C4-2B (cell line): ENCODE measurements around the gene PLCH2.

ENCODE experiments used
- H3K27ac ChIP-seq: fragments of 450-650 bp; 2 replicates; pipeline ENCODE4 v1.5.1; 2017
- CTCF ChIP-seq: fragments of 450-650 bp; conservative IDR thresholded peaks from 2 replicates; pipeline ENCODE4 v1.5.1; 2017; ENCODE audit warnings: mild to moderate bottlenecking
- ZFX ChIP-seq: fragments of 450-650 bp; IDR thresholded peaks from 2 replicates; pipeline ENCODE4 v1.6.1; 2017

PLCH2 gene

GRCh38 chr1:2501041-2501819, 25.1 kb downstream of the PLCH2 start:
- TF ChIP-seq ZFX = no peak
- no peak for TF ChIP-seq CTCF
- no peak overlapping the region for H3K27ac ChIP-seq

GRCh38 chr1:2501820-2502119, 25.7 kb downstream of the PLCH2 start:
- TF ChIP-seq ZFX = no peak
- no peak for TF ChIP-seq CTCF
- no peak overlapping the region for H3K27ac ChIP-seq

- no peak overlapping the region for H3K27ac ChIP-seq
- TF ChIP-seq CTCF = no peak
- no peak for TF ChIP-seq ZFX
These were observed 26.1 kb downstream of the PLCH2 start for GRCh38 chr1:2502210-2502609.

- H3K27ac ChIP-seq = no peak overlapping the region
- TF ChIP-seq ZFX (no peak), CTCF (no peak)
These were observed 26.8 kb downstream of the PLCH2 start for GRCh38 chr1:2502661-2503553.

- TF ChIP-seq ZFX (no peak), CTCF (no peak)
These were observed 27.6 kb downstream of the PLCH2 start for GRCh38 chr1:2503554-2504224.

GRCh38 chr1:2504225-2504948, 28.3 kb downstream of the PLCH2 start:
- TF ChIP-seq CTCF = no peak
- no peak for TF ChIP-seq ZFX
- no peak overlapping the region for H3K27ac ChIP-seq

More at GRCh38 chr1:2503554-2504224, 27.6 kb downstream of the PLCH2 start:
- H3K27ac ChIP-seq = no peak overlapping the region
